HL-60/S4 (cell line): ENCODE data around the gene F8.

Experiments
- in situ Hi-C: fragments of 300-500 bp; cut with MboI; formaldehyde crosslinking; loops from 2 replicates; pipeline ENCODE4 v1.14.3; 2022; ENCODE audit warnings: low sequenced_read_pairs

The F8 gene

GRCh38 chrX:154793084-154793795 is 229.3 kb downstream of the F8 start:
- in situ Hi-C loops, result no loop called here

- in situ Hi-C loops, result no loop called here
These were observed 230.6 kb downstream of the F8 start for GRCh38 chrX:154791939-154792338.

- in situ Hi-C loops, result no loop called here
These were observed 231.1 kb downstream of the F8 start for GRCh38 chrX:154791467-154791866.
